Endometrium (tissue), 2 donors: ENCODE data around the gene RPH3AL.
"Not testable (repeated sequence)": the region's sequence is repeated elsewhere in the genome, so short reads cannot be mapped to it uniquely, and the experiment has no call there.

ENCODE experiments used
- FAIRE-seq: peaks from 2 replicates; lab custom pipeline; 2012; peaks lifted over from hg19 to GRCh38; lab: Jason Lieb, UNC
- donor health status: control.
- donor health status: control.

RPH3AL gene

DNA sequence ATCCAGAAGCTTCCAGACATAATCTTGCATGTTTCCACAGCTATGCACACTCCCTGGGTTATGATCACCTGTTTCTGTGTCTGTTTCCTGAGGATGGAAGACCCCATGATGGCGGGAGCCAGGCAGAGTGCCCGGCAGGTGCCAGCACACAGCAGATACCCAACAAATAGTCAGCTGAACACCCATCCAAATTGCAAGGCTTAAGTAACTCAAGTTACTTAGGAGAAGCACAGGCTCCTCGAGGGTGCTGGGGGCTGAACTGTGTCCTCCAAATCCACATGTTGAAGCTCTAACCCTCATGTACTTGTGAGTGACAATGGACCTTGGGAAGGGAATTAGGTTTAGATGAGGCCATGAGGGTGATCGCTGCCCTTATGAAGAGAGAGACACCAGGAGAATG lies 91.7 kb downstream of the RPH3AL start:
- FAIRE-seq, result no peak

DNA sequence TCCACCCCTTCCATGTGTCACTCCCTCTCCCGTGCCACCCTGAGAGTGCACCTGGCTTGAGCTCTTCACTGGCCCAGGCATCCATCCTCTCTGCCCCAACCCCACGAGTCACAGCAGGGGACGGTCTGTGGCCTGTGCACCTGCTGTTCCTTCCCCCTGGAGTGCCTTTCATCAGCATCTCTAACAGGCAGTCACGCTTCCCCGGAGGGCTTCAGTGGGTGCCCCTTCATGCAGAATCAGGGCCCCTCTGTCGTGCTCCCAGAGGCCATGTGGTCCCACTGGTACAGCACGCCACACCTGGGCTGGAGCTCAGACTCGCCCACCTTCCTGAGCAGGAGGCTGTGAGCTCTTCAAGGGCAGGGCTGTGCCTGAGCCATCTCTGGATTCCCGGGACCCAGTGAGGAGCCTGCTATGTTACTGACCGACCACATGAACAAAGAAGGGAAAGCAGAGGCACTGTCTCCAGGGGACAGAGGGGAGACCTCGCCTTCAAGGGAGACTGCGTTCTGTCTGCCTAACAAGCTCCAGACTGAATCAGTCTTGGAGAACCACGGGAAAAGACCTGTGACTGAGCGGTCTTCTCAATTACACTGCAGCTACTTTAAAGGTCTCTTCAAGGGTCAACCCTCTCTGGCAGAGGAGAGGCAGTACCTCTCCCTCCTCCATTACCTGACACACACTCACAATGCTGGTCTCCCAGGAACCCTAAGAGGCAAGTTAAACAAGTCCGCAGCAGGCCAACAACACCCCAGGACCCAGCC lies 92.4 kb downstream of the RPH3AL start:
- FAIRE-seq, result no peak

DNA sequence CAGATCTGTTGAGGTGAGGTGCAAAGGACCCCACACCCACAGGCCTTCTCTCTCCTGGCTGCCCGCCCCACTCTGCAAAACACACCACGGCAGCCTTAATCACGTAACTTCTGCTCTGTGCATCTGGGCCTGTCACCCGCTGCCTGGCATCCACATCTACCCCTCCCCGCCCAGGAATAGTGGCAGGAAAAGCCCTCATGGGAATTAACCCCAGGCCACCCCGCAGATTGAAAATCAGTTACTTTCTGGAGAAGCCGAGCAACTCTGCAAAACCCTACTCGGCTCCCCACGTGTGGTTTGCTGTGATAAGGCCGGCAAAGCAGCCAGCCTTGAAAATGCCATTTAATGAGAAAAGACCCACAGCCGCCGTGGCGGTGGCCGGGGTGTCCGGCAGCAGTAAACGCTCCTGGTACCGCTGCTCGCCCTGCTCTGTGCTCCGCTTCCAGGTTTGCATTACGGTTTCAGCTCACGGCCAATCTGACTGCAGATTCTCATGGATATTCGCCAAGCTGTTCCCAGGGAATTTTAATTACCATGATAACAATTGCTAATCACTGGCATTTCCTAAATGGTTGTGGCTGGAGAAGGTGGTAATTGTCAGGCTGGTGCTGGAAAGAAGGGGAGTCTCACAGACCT lies 93.1 kb downstream of the RPH3AL start:
- FAIRE-seq, result no peak

DNA sequence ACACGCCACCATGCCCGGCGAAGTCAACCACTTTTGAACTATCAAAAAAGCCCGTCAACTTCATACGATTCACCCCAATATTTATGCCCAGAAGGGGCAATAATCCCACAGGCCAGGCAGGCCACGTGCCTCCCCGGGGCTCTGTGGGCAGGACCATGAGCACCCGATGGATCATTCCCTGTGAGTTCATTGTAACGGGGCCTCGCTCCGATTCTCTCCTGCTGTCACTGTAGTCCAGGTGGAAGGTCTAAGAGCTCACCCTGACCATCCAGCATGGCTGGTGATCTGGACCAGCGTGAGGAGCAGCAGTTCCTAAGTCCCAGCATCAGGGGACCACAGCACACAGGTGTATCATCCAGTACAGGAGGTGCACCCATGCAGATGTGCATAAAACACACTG lies 93.7 kb downstream of the RPH3AL start:
- FAIRE-seq, result no peak

DNA sequence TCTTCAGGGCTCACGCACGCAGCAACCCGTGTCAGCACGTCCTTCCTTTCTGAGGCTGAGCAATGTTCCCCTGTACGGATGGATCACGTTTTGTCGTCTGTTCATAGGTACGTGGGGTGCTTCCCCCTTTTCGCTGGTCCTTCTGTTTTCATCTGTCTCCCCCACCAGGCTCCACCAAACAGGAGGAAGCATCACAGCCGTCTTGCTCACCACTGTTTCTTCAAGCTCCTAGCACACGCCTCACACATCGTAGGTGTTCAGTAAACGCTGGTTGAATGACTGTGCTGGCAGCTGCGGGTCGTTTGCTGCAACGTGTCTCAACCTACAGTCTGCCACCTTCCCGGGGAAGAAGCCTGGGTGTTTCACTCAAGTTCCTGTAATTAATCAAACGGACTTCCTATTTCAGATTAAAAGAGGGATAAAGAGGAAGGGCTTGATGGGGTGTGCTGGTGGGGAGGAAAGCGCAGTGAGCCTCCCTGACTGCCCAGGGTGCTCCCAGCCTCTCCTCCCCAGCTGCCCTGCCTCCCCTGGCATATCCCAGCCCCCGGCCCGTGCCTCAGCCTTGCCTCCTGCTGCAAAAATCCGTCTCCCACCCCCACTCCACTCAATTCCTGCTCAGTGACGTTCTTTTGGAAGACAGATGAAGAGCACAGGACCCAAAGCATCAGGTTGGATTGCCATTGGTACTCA lies 94.4 kb downstream of the RPH3AL start:
- FAIRE-seq, result no peak

DNA sequence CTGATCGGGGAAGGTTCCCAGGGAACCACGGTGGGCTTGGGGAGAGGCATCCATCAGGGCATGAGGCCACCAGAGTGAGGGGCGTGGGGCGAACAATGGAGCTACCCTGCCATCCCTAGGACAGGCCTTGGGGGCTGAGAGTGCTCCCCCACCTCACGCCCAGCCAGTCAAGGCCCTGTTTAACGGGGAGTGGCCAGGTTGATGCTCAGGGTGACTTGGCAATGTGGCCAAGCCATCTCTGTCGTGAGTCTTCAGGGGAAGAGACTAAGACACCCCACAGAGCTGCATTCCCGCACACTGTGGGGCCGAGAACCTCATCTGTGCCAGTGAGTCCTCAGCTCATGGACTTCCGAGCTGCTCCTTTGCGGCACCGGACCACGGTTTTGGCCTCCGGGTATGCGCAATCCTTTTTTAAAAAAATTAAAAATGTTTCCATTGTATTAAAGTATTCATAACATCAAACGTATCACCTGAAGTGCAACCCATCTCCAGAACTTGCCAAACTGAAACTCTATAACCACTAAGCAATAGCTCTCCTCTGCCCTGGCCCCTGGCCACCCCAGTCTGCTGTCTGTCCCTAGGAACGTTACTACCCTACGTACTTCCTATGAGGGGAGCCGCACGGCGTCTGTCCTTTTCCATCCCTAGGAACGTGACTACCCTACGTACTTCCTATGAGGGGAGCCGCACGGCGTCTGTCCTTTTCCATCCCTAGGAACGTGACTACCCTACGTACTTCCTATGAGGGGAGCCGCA lies 99.3 kb downstream of the RPH3AL start:
- no peak for FAIRE-seq

DNA sequence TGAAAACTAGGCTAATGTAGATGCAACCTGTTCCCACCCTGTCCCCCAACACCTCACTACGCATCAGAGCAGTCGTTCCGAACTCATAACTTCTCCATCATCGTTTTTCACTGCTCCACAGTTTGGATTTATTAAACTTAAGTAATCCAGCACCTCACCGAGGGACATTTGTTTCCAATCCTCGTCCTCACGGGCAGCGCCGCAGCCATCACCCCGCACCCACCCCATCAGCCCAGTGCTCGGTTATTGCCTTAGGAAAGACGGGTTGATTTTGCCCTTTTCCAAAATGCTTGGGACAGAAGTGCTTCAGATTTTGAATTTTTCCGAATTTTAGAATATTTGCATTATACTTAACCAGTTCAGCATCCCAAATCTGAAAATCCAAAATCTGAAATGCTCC lies 100.2 kb downstream of the RPH3AL start:
- FAIRE-seq, result no peak

DNA sequence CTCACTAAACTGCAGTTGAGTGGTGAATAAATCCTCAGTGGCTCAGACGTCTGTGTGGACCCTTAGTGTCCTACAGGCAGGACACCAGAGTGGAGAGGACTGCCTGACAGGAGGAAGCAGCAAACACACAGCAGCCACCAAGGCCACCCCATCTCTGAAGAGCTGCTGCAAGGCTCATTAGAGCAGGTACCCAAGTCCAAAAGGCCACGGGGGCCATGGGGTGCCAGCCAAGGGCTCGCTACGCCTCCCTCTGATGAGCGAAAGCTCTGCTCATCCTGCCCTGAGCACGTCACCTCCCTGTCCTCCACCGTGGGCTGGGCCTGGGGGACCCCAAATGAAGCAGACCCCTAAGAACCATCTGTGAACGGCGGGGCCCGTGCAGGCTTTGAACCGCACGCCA lies 101.1 kb downstream of the RPH3AL start:
- FAIRE-seq, result no peak

DNA sequence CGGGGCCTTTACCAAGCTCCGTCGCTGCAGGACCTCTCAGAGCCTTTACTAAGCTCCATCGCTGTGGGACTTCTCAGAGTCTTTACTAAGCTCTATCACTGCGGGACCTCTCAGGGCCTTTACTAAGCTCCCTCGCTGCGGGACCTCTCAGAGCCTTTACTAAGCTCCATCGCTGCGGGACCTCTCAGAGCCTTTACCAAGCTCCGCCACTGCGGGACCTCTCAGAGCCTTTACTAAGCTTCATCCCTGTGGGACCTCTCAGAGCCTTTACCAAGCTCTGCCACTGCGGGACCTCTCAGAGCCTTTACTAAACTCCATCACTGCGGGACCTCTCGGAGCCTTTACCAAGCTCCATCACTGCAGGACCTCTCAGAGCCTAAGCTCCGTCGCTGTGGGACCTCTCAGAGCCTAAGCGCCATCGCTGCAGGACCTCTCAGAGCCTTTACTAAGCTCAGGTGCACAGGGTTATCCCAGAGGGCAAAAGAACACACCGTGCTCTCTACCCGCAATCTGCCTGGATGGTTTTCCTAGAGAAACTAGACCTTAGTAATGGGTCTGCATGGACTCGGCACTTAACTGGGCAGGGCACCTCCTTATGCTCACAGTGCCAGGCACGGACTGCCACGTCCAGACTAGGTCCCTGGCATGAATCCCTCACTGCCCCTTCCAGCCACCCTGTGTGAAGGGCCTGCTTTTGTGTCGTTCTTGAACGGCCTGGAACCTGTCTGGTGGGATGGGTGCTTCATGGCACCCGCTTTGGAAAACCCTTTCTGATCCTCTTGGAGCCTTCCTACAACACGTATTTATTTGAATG lies 101.9 kb downstream of the RPH3AL start:
- no peak for FAIRE-seq

DNA sequence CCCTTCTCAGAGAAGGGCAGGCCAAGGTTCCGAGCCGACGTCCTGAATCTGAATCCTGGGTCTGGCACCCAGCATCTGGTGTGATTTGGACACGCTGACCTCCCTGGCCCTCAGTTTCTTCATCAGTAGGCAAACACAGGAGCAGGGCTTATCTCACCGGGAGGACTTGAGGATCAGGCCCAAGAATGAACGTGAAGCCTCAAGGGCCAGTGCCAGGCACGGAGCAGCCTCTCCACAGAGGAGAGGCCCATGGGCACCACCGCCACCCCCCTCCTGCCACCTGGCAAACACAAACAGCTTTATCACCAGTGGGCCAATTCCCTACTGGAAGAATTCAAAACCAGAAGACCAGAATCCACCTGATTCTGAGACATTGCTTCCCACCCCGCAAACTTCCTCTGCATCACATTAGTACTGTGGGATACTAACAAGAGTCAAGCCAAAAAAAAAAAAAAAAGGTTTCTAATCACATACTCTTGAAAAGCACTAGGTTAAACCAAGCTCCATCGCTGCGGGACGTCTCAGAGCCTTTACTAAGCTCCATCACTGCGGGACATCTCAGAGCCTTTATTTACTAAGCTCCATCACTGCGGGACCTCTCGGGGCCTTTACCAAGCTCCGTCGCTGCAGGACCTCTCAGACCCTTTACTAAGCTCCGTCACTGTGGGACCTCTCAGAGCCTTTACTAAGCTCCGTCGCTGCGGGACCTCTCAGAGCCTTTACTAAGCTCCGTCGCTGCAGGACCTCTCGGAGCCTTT lies 103.2 kb downstream of the RPH3AL start:
- FAIRE-seq, result no peak

DNA sequence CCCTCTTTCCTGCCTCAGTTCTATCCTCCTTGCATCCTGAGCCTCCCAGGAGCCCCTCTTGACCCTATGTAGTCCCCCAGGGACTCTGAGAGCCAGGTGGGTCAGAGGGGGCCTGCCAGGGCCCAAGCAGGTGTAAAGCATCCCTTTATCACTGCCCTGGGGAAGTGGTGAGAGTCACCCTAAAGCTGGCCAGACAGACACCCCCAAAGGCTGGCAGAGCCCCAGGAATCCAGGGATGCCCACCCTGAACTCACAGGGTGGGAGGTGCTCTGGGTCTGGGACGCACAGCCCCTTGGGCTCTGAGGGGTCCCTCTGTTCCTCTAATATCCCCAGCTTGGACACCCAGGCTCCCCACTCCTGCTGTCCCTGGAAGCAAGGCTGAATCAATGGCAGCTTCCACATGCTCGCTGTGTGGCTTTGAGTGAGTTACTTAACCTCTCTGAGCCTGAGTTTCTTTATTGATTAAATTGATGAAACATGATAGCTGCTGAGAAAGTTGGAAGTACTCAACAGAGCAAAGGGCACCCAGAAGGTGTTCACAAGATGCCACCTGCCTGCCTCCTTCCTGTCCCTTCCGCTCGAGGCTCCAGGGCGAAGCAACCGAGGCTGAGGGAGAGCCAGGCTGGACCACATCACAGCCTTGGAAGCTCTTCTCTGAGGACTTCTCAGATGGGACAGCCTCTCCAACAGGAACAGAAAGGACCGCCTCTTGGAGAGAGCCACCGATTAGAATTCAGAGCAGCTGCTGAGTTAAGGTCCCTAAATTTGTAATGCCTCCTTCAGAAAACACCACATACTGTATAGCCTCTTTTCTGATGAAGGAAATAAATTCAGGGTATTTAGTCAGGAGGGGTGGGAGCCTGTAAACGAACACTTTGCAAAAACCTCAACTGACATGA lies 104.0 kb downstream of the RPH3AL start:
- FAIRE-seq, result no peak

DNA sequence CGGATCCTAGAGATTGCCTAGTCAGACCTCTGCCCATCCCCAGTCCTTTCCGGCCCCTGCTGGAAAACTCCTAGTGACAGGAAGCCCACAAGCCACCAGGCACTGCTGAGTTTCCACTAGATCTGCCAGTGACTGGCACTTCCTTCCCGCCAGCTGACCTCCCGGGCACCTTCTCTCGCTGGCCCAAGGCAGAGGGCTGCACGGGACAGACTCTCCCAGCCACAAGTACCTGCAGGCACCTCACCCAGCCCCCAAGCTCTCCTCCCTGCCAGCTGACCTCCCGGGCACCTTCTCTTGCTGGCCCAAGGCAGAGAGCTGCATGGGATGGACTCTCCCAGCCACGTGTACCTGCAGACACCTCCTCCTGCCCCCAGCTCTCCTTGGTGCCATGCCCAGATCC lies 104.8 kb downstream of the RPH3AL start:
- no peak for FAIRE-seq

DNA sequence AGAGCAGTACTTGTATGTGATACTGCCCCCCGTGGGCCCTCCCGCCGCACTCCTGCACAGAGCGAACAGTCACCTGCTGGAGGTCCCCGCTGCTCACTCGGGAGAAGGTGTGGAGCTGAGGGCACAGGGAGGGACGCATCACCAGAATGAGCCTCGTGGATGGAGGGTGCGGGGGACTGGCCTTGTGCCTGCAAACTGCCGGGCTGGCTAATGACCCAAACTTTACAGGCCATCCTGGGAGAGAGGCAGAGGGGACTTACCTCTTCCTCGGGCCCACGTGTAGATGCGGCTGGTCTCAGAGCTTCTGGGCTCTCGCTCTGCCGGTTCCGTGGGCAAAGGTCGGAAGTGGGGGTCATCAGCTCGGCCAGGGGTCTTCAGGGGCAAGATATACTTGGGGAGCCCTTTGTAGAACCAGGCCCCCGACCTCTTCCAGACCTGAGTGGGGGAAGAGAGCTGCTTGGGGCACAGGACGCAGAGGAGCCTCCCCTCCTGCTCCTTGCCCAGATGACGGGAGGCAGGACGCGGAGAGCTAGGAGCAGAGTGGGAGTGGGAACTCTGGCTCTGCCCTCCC lies 105.7 kb downstream of the RPH3AL start:
- FAIRE-seq, result no peak

DNA sequence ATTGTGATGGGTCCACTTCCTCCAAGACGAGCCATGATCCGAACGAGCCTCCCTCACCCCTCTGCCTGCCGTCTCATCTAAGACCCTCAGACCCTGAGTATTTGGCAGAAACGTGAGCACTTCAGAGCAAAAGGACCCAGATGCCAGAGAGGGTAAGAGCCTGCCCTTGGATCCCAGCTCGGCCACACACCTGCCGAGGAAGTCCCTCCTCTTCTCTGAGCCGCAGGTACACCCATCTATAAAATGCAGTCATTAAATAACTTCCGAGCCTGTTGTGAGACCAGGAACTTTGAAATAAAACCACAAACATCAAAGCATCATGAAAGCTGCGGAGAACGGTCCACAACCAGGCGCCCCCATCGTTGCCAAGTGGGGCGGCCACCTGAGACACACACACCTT lies 106.4 kb downstream of the RPH3AL start:
- no peak for FAIRE-seq

DNA sequence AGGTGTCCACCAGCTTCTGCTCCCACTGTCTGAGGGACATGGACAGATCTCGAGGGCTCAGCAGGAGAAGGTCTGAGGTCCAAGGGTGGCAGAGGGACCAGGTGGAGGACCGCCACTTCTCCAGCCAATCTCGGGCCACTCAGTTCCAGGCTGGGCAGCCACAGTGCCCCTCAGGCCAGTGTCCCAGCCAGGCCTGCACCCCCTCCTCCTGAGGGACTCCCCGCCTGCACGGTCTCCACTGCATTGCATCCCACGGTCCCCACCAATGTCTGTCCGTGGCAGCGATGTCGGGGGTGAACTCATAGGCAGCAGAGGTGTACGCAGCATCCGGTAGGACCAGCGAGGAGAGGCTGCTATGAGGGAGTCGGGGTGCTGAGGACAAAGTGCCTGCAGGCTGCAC lies 107.0 kb downstream of the RPH3AL start:
- no peak for FAIRE-seq

DNA sequence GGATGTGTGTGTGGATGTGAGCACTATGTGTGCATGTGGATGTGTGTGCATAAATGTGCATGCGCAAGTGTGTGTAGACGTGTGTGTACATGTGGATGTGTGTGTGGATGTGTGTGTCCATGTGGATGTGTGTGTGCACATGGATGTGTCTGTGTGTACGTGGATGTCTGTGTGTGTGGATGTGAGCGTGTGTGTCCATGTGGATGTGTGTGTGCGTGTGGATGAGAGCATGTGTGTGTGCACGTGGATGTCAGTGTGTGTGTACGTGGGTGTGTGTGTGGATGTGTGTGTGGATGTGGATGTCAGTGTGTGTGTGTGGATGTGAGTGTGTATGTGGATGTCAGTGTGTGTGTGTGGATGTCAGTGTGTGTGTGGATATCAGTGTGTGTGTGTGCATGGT lies 107.6 kb downstream of the RPH3AL start:
- FAIRE-seq, result no peak

DNA sequence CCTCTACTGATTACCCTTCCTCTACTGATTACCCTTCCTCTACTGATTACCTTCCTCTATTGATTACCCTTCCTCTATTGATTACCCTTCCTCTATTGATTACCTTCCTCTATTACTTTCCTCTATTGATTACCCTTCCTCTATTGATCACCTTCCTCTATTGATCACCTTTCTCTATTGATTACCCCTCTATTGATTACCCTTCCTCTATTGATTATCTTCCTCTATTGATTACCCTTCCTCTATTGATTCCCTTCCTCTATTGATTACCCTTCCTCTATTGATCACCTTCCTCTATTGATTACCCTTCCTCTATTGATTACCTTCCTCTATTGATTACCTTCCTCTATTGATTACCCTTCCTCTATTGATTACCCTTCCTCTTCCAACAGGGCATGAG lies 108.7 kb downstream of the RPH3AL start:
- not testable (repeated sequence) for FAIRE-seq

DNA sequence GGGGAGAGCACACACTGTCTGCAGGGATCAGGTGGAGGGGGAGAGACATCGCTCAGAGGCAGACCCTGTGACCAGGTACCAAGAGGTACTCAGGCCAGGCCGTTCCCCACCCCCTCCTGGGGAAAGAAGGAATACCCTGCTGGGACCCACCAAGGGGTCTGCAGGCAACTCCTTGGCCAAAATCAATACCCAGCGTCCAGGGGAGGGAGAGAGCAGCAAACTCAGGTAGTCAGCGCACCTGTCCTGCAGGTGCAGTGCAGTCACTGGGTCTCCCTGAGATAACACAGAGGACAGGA lies 113.7 kb downstream of the RPH3AL start:
- FAIRE-seq, result no peak

DNA sequence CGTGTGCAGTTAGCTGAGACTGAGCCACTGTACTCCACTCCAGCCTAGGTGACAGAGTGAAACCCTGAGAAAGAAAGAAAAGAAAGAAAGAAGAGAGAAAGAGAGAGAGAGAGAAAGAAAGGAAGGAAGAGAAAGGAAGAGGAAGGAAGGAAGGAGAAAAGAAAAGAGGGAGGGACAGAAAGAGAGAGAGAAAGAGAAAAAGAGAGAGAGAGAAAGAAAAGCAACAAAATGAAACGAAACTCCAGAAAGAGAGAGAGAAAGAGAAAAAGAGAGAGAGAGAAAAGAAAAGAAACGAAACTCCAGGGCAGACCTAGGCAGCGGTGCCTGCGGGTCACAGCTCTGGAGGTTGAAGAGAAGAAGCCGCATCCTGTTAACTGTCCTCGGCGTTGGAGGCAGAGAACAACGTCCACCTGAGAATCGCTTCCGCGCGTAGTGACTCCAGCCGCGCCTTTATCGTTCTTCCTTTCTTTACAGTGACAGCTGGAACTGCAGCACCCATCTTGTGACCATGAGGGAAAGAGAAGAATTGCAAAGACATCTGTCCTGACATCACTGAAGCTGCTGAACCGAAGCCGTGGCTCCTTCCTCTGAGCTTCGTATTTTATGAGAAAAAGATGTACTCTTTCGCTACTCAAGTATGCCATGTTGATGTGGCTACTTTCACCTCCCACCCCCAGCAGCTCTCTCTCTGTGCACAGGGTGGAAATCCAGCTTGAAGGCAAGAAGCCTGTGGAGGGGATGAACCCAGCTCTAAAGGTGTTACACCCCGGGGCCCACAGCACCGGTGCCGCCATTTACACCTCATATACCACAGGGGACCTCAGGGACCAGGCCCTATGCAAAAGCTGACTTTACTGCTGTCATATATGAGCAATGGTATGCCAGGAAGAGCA lies 114.3 kb downstream of the RPH3AL start:
- FAIRE-seq, result no peak
